GM21576 (cell line): ENCODE measurements around the gene MPZL3.

ENCODE experiments used
- ATAC-seq: cut with Tn5 transposase; IDR thresholded peaks from one replicate; pipeline ENCODE4 v1.9.1; 2021; ENCODE audit warnings: mild to moderate bottlenecking, moderate library complexity; ENCODE audit not compliant: unreplicated experiment

MPZL3 gene

DNA sequence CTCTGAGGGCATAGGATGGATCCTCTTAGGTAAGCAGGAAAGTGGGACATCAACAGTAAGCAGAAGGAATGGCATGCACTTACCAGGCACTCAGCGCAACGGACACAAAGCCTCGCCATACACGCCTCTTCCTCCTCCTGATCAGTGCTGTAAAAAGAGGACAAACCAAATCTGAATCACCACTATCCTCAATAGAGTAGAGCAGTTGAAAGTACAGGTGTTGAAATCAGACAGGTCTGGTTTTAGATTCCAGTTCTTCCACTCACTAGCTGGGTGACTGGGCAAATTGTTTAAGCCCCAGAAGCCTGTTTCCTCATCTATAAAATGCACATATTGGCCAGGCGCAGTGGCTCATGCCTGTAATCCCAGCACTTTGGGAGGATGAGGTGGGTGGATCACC lies 18.8 kb downstream of the MPZL3 start:
- ATAC-seq = no peak

DNA sequence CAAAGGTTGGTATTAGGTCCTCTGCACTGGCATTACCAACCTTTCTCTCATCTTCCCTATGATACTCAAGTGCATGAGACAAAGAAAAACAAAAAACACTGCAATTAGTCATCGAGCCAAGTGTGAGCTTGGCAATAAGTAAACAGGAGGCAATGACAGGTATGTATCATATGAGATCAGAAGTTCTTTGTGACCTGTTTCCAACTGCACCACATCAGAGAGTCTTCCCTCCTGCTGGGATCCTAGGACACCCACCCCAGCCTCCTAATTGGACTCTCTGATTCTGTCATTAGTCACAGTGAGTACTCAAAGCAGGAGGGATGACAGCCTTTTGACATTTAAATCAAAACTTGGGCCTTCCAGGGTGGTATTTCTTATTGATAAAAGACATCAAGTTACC lies 19.5 kb downstream of the MPZL3 start:
- ATAC-seq = no peak

DNA sequence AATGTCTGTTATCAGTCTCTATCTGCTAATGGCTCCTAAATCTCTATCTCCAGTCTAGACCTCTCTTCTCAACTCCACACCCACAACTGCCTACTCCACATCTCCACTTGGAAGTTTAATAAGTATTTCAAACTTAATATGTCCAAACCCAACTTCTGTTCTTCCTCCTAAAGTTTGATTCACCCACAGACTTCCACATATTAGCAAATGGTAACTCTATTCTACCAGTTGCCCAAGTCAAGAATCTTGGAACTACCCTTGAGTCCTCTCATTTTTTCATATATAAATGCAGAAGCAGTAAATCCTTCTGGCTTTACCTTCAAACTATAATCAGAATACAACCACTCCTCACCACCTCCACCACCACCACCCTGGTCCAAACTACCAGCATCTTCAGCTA lies 20.7 kb downstream of the MPZL3 start:
- ATAC-seq = no peak

GRCh38 chr11:118230088-118230487 lies 22.1 kb downstream of the MPZL3 start:
- ATAC-seq = no peak

DNA sequence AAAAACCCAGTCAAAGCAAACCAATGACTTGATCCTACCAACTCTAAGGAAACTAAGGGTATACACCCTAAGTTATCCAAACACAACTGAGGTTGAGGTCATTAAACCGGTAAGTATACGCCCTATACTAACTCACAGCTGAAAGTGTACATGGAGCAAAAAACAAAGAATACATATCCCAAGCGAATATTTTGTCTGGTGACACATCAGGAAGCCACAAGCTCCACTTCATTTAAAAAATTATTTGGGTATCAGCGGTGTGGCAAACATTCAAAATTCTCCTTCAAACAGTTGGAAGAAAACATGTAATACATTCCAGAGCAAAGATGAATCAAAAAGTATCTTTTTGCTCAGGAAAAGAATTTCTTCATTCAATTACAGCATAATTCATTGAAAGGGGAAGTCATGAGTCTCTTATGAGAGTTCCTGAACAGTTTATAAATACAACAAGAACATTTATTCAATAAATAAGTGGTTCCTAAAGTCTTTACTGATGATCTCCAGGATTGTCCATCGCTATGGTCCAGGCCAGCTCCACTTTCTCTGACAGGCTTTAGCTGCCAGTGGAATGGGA lies 22.8 kb downstream of the MPZL3 start:
- ATAC-seq = no peak

DNA sequence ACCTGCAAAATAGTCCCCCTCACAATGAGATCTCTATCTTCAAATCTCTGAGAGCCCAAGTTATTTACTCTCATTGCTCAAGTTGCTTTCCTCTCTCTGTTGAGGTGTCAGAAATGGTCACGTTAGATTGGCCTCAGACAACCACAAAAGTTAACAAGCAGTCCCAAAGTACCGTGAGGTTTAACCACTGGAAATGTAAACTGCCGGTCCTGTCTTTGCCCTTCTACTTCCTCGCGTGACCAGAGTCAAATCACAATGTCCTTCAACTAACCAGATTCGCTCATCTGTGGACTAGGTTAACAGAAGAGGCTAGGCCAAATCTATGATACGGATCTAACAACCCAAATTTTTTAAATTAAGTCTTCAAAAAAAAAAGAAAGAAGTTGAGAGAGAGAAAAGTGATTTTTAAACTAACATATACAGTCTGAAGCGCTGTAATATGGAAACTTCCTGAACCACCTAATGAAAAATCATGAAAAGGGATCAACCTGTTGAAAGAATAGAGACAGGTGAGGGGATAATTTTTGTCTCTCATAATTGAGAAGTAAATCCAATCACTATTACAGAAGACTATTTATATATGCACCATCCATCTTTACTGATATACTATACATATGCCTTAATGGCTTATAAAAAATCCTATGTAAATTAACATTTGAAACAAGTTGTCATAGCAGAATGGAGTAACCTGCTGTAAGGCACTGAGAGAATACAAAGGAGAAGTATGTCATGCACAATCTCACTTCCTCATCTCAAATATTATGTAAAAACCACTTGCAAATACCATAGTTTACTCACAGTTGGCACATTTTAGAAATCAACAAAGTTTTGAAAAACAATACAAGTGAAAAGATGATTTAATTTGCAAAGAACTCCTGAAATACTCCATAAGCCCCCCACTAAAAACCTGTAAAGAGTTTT lies 24.0 kb downstream of the MPZL3 start:
- ATAC-seq = peak; percentile 73

- ATAC-seq = no peak
These were observed 25.4 kb downstream of the MPZL3 start for GRCh38 chr11:118226781-118227180.

DNA sequence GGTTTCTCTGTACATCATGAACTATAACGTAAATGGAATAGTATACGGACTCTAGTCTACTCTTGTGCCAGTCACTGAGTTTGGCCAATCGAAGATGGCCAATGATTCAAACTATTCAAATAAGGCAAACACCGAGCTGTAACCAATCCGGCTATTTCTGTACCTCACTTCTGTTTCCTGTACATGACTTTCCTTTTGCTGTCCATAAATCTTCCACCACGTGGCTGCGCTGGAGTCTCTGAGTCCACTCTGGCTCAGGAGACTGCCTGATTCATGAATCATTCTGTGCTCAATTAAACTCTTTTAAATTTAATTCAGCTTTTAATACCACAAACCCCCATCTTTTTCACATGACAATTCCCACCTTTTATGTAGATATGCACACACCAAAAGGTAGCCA lies 25.9 kb downstream of the MPZL3 start:
- ATAC-seq = no peak

DNA sequence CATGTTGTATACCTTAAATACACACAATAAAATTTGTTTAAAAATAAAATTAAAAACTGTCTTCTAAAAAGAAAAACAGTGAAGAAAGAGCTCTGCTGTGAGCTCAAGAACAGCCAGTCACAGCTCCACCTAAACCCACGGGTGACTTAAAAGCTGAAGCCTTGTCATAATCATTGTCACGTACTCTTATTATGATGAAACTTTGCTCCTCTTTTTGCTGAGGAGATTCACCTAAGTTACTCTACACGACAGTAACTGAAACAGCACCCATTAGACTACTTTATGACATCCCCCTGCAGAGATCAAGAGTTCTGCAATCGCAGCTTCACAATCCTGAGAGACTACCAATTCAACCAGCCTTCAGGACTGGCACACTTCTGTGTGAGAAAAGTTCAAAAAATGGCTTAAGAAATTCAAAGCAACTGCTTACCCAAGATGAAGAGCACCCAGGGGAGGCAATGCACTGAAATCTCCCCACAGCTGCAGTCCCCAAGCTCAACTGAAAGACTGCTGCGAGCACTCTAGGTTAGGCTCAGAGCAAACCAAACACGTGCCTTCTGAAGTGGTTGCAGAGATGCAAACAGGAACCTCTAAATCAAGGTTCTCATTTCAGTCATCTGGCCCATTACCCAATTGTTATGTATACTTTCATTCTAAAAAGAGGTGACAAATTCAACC lies 27.5 kb downstream of the MPZL3 start, which contains the start of gene JAML:
JAML (minus strand) TSS at position 501 of the 678 bp plus-strand sequence. CDS start 10,145 bp downstream, outside the sequence.
- ATAC-seq = no peak

GRCh38 chr11:118223992-118224391 lies 28.2 kb downstream of the MPZL3 start:
- ATAC-seq = no peak

- no peak for ATAC-seq
These were observed 28.6 kb downstream of the MPZL3 start for GRCh38 chr11:118223570-118223969.

DNA sequence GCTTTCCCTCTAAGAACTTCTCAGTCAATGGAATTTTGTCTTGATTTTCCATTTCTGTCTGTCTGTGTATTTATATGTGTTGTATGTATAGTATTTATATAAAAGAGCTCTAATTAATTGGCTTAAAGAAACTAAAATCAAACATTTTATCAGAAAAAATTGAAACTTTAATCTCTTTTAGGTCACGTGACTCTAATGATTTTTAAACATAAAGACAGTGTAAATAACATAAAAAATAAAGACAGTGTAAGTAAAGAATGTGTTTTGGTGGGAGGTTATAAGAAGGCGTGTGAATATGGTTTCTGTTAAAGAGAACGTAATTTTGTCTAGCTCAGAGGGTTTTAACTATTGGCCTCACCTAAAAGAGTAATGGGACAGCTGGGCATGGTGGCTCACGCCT lies 29.7 kb downstream of the MPZL3 start:
- ATAC-seq = no peak

DNA sequence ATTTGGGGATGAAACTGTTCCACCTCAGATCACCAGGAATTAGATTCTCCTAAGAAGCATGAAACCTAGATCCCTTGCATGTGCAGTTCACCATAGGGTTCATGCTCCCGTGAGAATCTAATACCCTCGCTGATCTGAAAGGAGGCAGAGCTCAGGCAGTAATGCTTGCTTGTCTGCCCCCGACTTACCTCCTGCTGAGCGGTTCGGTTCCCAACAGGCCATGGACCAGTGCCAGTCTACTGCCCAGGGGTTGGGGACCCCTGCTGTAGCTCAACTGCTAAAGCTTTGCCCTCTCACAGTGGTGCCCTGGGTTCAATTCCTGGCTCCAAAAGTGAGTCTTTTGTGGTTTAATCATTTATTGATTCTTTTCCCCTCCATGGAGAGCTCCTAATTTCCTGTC lies 30.7 kb downstream of the MPZL3 start:
- no peak for ATAC-seq

GRCh38 chr11:118219732-118220131 lies 32.4 kb downstream of the MPZL3 start:
- no peak for ATAC-seq

DNA sequence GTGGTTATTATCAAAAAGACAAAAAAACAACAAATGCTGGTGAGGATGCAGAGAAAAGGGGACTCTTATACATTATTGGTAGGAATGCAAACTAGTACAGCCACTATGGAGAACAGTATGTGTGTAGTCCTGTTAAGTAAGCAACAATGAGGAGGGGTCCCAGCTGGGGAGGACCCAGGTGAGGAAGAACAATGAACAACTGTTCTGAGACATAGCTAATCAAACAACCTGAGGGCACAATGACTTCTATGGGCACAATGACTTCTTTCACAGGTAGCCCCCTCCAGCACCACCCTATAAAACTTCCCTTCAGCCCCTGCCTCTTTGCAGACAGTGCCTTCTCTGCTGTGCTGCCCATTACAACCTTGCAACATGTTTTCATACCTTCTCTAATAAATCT lies 32.9 kb downstream of the MPZL3 start:
- no peak for ATAC-seq

- ATAC-seq = no peak
These were observed 34.6 kb downstream of the MPZL3 start for GRCh38 chr11:118217575-118217974.

DNA sequence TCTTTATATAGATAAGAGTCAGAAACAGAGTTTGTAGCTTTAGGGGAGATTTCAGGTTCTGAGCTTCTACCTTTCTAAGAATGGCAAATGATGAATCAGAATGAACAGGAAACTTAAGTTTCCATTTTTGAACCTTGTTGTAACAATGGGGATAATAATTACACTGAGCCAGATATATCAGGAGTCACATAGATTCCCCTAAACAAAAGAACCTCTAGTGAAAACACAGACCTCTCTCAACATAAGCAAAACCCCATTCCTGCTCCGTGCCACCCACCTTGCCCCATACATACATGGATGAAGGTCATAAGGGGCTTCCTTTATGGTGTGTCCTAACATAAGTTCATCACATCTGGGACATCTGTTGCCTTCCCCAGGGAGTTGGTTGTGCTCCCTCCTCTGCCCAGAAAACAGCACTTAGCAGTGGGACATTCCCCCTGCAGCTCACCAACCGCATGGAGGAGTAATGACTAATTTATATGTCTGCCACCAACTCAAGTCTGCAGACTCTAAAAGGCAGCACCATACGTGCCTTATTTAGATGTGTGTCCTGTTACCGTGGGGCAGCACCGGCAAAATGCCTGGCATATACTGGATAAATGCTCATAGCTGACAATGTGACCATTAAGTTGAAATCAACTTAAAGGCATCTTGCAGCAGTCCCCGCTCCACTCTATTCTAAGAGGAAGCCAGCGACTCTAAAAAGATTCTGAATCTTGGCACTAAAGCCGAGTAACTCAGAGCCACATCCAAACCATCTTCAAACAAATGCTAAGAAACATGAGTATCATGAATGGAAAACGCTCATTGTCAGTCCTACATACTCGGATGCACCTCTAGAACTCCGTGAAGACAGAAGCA lies 35.3 kb downstream of the MPZL3 start:
- ATAC-seq = no peak

DNA sequence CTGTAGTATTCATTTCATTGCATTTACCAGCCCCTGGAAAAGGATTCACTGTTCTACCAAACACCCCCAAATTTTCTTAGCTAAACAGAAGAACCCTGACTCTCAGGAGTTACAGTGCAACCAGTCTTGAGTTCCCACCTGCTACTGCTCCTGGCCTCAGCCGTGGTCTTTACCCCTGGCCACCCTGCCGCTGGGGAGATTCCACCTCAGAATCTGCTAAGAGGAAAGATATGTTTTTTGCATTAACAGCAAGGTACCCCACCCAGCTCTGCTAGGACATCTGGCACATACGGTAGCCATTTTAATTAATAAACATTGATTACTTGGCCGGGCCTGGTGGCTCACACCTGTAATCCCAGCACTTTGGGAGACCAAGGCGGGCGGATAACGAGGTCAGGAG lies 36.4 kb downstream of the MPZL3 start:
- ATAC-seq = no peak

DNA sequence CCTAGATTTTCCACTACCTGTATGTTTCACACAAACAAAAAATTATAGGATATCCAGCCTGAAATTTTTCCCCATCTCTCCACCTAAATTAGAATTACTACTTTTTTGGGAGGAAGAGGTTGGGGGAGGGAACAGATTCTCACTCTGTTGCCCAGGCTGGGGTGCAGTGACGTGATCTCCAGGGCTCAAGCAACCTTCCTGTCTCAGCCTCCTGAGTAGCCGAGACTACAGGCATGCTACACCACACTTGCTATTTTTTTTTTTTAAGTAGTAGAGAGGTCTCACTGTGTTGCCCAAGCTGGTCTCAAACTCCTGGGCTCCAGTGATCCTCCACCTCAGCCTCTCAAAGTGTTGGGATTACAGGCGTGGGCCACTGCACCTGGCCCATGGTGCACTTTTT lies 36.9 kb downstream of the MPZL3 start:
- no peak for ATAC-seq

GRCh38 chr11:118214210-118214914 lies 37.8 kb downstream of the MPZL3 start:
- no peak for ATAC-seq
